IMR-90 (cell line): Measurements from ENCODE around the gene CEP126. TPM values are rescaled to one million over a fixed set of nuclear protein-coding genes. Genes with fewer than 3 reads are reported as not detected.

Experiments used
- ATAC-seq: fragments of 200-7000 bp; cut with Tn5 transposase; 2 replicates; pipeline ENCODE4 v1.9.1; 2020; ENCODE audit warnings: low read depth, mild to moderate bottlenecking, moderate library complexity
- BruUV-seq: library from RNA; stranded (reverse); fragments of 400-500 nt; replicated peaks from 2 replicates; lab custom pipeline; 2021; lab: Mats Ljungman, UMichigan
- CTCF ChIA-PET: fragments of 300-600 bp; formaldehyde crosslinking; extraction: SDS; loops from one replicate; lab custom pipeline; 2021; ENCODE audit warnings: antibody characterized with exemption; lab: Yijun Ruan, JAX
- POLR2A ChIA-PET: fragments of 300-600 bp; sonication (Branson Sonifier 250); formaldehyde crosslinking; loops from one replicate; lab custom pipeline; 2022; ENCODE audit warnings: antibody characterized with exemption; ENCODE audit not compliant: unreplicated experiment; lab: Charles Lee
- DNase-seq: peaks from one replicate; pipeline ENCODE4 v3.0.0; 2013
- H2AFZ ChIP-seq: replicated peaks from 2 replicates; pipeline ENCODE3; 2013; ENCODE audit warnings: low read length, mild to moderate bottlenecking; ENCODE audit not compliant: poor library complexity
- H2AK5ac ChIP-seq: 2 replicates; pipeline ENCODE4 v1.6.1; 2013; ENCODE audit warnings: low read depth, low read length, inconsistent platforms
- H2AK9ac ChIP-seq: replicated peaks from 2 replicates; pipeline ENCODE3; 2013; ENCODE audit warnings: mild to moderate bottlenecking, low read depth, low read length, moderate library complexity; ENCODE audit not compliant: poor library complexity
- H2BK120ac ChIP-seq: 2 replicates; pipeline ENCODE4 v1.6.1; 2013; ENCODE audit warnings: low read depth, low read length, inconsistent platforms
- H2BK15ac ChIP-seq: 3 replicates; pipeline ENCODE4 v1.6.1; 2013; ENCODE audit warnings: low read depth, low read length, inconsistent platforms
- H2BK20ac ChIP-seq: 2 replicates; pipeline ENCODE4 v1.6.1; 2013; ENCODE audit warnings: low read depth, mild to moderate bottlenecking, inconsistent platforms, low read length, moderate library complexity
- H2BK5ac ChIP-seq: 2 replicates; pipeline ENCODE4 v1.6.1; 2013; ENCODE audit warnings: mild to moderate bottlenecking, low read depth, low read length, inconsistent platforms; ENCODE audit not compliant: poor library complexity, severe bottlenecking
- H3K14ac ChIP-seq: replicated peaks from 2 replicates; pipeline ENCODE4 v1.6.1; 2013; ENCODE audit warnings: low read depth, low read length, inconsistent platforms
- H3K18ac ChIP-seq: 2 replicates; pipeline ENCODE4 v1.6.1; 2013; ENCODE audit warnings: low read depth, low read length, control low read depth
- H3K23ac ChIP-seq: 2 replicates; pipeline ENCODE4 v1.6.1; 2013; ENCODE audit warnings: low read depth, low read length, inconsistent platforms
- H3K27ac ChIP-seq: 2 replicates; pipeline ENCODE4 v1.5.1; 2013; ENCODE audit warnings: mild to moderate bottlenecking, control low read depth, low read length; ENCODE audit not compliant: insufficient read depth
- H3K27me3 ChIP-seq: 2 replicates; pipeline ENCODE4 v1.6.1; 2013; ENCODE audit warnings: low read length; ENCODE audit not compliant: control insufficient read depth, insufficient read depth
- H3K36me3 ChIP-seq: 2 replicates; pipeline ENCODE4 v1.6.1; 2013; ENCODE audit warnings: low read length, mixed read lengths; ENCODE audit not compliant: control insufficient read depth, insufficient read depth
- H3K4ac ChIP-seq: 2 replicates; pipeline ENCODE4 v1.6.1; 2013; ENCODE audit warnings: low read depth, low read length, inconsistent platforms
- H3K4me1 ChIP-seq: 2 replicates; pipeline ENCODE4 v1.6.1; 2013; ENCODE audit warnings: low read length, mixed read lengths; ENCODE audit not compliant: control insufficient read depth, insufficient read depth
- H3K4me2 ChIP-seq: 2 replicates; pipeline ENCODE4 v1.6.1; 2013; ENCODE audit warnings: low read depth, mild to moderate bottlenecking, control low read depth, low read length, moderate library complexity
- H3K4me3 ChIP-seq: 2 replicates; pipeline ENCODE4 v1.5.1; 2013; ENCODE audit warnings: low read depth, mild to moderate bottlenecking, control low read depth, low read length, moderate library complexity; ENCODE audit not compliant: insufficient read depth
- H3K56ac ChIP-seq: 2 replicates; pipeline ENCODE4 v1.6.1; 2013; ENCODE audit warnings: low read length, inconsistent platforms; ENCODE audit not compliant: insufficient read depth; ENCODE audit errors: extremely low read depth
- H3K79me1 ChIP-seq, 2 experiments: 2 replicates each; pipeline ENCODE4 v1.6.1; 2013; ENCODE audit warnings: low read length in 2 of 2, inconsistent platforms in 1 of 2, low read depth in 1 of 2
- H3K9ac ChIP-seq: 2 replicates; pipeline ENCODE4 v1.6.1; 2013; ENCODE audit warnings: low read depth, low read length, control low read depth
- H3K9me1 ChIP-seq: 2 replicates; pipeline ENCODE4 v1.6.1; 2013; ENCODE audit warnings: low read length, inconsistent platforms; ENCODE audit not compliant: insufficient read depth
- H3K9me3 ChIP-seq: 2 replicates; pipeline ENCODE4 v1.6.1; 2013; ENCODE audit warnings: low read length; ENCODE audit not compliant: control insufficient read depth, insufficient read depth
- H4K20me1 ChIP-seq: 2 replicates; pipeline ENCODE4 v1.6.1; 2013; ENCODE audit warnings: low read length, inconsistent platforms; ENCODE audit not compliant: insufficient read depth
- H4K5ac ChIP-seq: 2 replicates; pipeline ENCODE4 v1.6.1; 2013; ENCODE audit warnings: mild to moderate bottlenecking, low read depth, low read length, control low read depth
- H4K8ac ChIP-seq, 2 experiments: 2 replicates each; pipeline ENCODE4 v1.6.1; 2013; ENCODE audit warnings: low read depth in 2 of 2, low read length in 2 of 2, control low read depth in 1 of 2, inconsistent platforms in 1 of 2
- H4K91ac ChIP-seq: 2 replicates; pipeline ENCODE4 v1.6.1; 2013; ENCODE audit warnings: low read depth, low read length, inconsistent platforms; ENCODE audit not compliant: insufficient read depth
- BHLHE40 ChIP-seq: fragments of 150-350 bp; IDR thresholded peaks from 2 replicates; pipeline ENCODE4 v1.6.1; 2016; ENCODE audit warnings: mild to moderate bottlenecking, low read depth, low read length
- CEBPB ChIP-seq: IDR thresholded peaks from 2 replicates; pipeline ENCODE4 v1.6.1; 2012; ENCODE audit warnings: low read depth, low read length, improper control_type of control experiment
- CHD1 ChIP-seq: IDR thresholded peaks from 2 replicates; pipeline ENCODE4 v1.6.1; 2012; ENCODE audit warnings: low read depth, low read length, improper control_type of control experiment
- CTCF ChIP-seq: conservative IDR thresholded peaks from 2 replicates; pipeline ENCODE4 v1.5.1; 2012; ENCODE audit warnings: mild to moderate bottlenecking, low read depth, low read length, improper control_type of control experiment
- FOS ChIP-seq: fragments of 150-350 bp; IDR thresholded peaks from 2 replicates; pipeline ENCODE4 v1.6.1; 2016; ENCODE audit warnings: low read depth, low read length
- MAFK ChIP-seq: IDR thresholded peaks from 2 replicates; pipeline ENCODE4 v1.6.1; 2012; ENCODE audit warnings: low read depth, low read length, improper control_type of control experiment
- MAZ ChIP-seq: IDR thresholded peaks from 2 replicates; pipeline ENCODE4 v1.6.1; 2012; ENCODE audit warnings: low read depth, mild to moderate bottlenecking, low read length, improper control_type of control experiment, moderate library complexity, borderline replicate concordance
- MXI1 ChIP-seq: IDR thresholded peaks from 2 replicates; pipeline ENCODE4 v1.6.1; 2012; ENCODE audit warnings: low read depth, mild to moderate bottlenecking, low read length, moderate library complexity, borderline replicate concordance
- NFE2L2 ChIP-seq: fragments of 150-350 bp; IDR thresholded peaks from 2 replicates; pipeline ENCODE4 v1.6.1; 2016; ENCODE audit warnings: low read depth, mild to moderate bottlenecking, low read length
- POLR2A ChIP-seq: IDR thresholded peaks from 2 replicates; pipeline ENCODE4 v1.6.1; 2012; ENCODE audit warnings: mild to moderate bottlenecking, low read depth, low read length
- RAD21 ChIP-seq: IDR thresholded peaks from 2 replicates; pipeline ENCODE4 v1.6.1; 2012; ENCODE audit warnings: low read length, improper control_type of control experiment
- RCOR1 ChIP-seq: IDR thresholded peaks from 2 replicates; pipeline ENCODE4 v1.6.1; 2012; ENCODE audit warnings: mild to moderate bottlenecking, low read length, improper control_type of control experiment; ENCODE audit not compliant: insufficient replicate concordance
- RFX5 ChIP-seq: IDR thresholded peaks from 2 replicates; pipeline ENCODE4 v1.8.0; 2012; ENCODE audit warnings: low read depth, mild to moderate bottlenecking, low read length, moderate library complexity
- SMC3 ChIP-seq: fragments of 150-350 bp; IDR thresholded peaks from 2 replicates; pipeline ENCODE4 v1.6.1; 2016; ENCODE audit warnings: low read depth, mild to moderate bottlenecking, antibody characterized with exemption, low read length, moderate library complexity
- WGBS, 2 experiments: methylation state at CpG; one replicate each; pipeline versions ENCODE4 v1.1.5 to v1.1.7; 2013; ENCODE audit warnings: missing lambda C conversion rate in 2 of 2; ENCODE audit not compliant: insufficient read length in 1 of 2; ENCODE audit errors: extremely low coverage in 2 of 2; 5-methylcytosine and 5-hydroxymethylcytosine counted together
- dilution Hi-C: fragments of 300-500 bp; cut with HindIII; formaldehyde crosslinking; loops from one replicate; pipeline ENCODE4 v1.14.3; 2018; ENCODE audit warnings: low sequenced_read_pairs; ENCODE audit not compliant: unreplicated experiment
- in situ Hi-C: fragments of 300-500 bp; cut with MboI; formaldehyde crosslinking; loops from 3 replicates; pipeline ENCODE4 v1.14.3; 2019; ENCODE audit warnings: low sequenced_read_pairs, inconsistent platforms, mixed read lengths
- intact Hi-C: fragments of 100-400 bp; cut with micrococcal nuclease; formaldehyde crosslinking; loops from 2 replicates; pipeline ENCODE4 v1.10.0; 2022
- polyA plus RNA-seq, 3 experiments: library from polyadenylated mRNA; depleted of rRNA; stranded (reverse); fragments of >200 nt; gene quantifications; 2 replicates each; pipeline ENCODE4 v1.2.3, GENCODE V29; 2012; ENCODE audit warnings: low replicate concordance in 1 of 3
- total RNA-seq: library from RNA; depleted of rRNA; stranded (reverse); fragments of >200 nt; gene quantifications from 2 replicates; pipeline ENCODE4 v1.2.3, GENCODE V29; 2012
- TF ChIP-seq, protein P1 (sequence below): fragments of 150-350 bp; IDR thresholded peaks from 2 replicates; pipeline ENCODE4 v1.6.1; 2017; ENCODE audit warnings: mild to moderate bottlenecking, antibody characterized with exemption, low read length, low read depth
- TF ChIP-seq, protein P2 (sequence below): fragments of 150-350 bp; IDR thresholded peaks from 2 replicates; pipeline ENCODE4 v1.6.1; 2016; ENCODE audit warnings: low read depth, mild to moderate bottlenecking, low read length, moderate library complexity, borderline replicate concordance

CEP126 gene
- total and polyA plus RNA-seq, 2 of the 4 experiments (the other 2 are of a cell fraction), result 0.72 to 1.4 TPM

GRCh38 chr11:101931692-101932091 lies 16.9 kb downstream of the CEP126 start:
- no peak for TF ChIP-seq RAD21
- TF ChIP-seq CTCF, result no peak
- no peak for TF ChIP-seq BHLHE40
- no peak for TF ChIP-seq FOS
- TF ChIP-seq RFX5, result no peak
- no peak for TF ChIP-seq SMC3
- TF ChIP-seq, protein P1, sequence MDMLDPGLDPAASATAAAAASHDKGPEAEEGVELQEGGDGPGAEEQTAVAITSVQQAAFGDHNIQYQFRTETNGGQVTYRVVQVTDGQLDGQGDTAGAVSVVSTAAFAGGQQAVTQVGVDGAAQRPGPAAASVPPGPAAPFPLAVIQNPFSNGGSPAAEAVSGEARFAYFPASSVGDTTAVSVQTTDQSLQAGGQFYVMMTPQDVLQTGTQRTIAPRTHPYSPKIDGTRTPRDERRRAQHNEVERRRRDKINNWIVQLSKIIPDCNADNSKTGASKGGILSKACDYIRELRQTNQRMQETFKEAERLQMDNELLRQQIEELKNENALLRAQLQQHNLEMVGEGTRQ, result no peak
- TF ChIP-seq MAZ, result no peak
- TF ChIP-seq MXI1, result no peak
- no peak for TF ChIP-seq POLR2A
- TF ChIP-seq, protein P2, sequence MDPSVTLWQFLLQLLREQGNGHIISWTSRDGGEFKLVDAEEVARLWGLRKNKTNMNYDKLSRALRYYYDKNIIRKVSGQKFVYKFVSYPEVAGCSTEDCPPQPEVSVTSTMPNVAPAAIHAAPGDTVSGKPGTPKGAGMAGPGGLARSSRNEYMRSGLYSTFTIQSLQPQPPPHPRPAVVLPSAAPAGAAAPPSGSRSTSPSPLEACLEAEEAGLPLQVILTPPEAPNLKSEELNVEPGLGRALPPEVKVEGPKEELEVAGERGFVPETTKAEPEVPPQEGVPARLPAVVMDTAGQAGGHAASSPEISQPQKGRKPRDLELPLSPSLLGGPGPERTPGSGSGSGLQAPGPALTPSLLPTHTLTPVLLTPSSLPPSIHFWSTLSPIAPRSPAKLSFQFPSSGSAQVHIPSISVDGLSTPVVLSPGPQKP, result no peak
- no peak for TF ChIP-seq MAFK
- no peak for TF ChIP-seq RCOR1
- TF ChIP-seq NFE2L2, result no peak
- TF ChIP-seq CHD1, result no peak
- TF ChIP-seq CEBPB, result no peak
- Histone ChIP-seq H2BK15ac (no peak overlapping the region), H3K4me2 (no peak overlapping the region), H3K79me1 (no peaks in the 10 kb centered on the region), H3K27me3 (no peaks in the 10 kb centered on the region), H3K4me1 (no peaks in the 10 kb centered on the region), H3K14ac (no peak overlapping the region), H3K9me3 (no peaks in the 10 kb centered on the region), H2AFZ (no peak overlapping the region), H4K8ac (no peak overlapping the region), H3K18ac (no peak overlapping the region), H3K27ac (no peak overlapping the region), H4K5ac (no peak overlapping the region), H3K36me3 (no peaks in the 10 kb centered on the region), H3K23ac (no peak overlapping the region), H3K4ac (no peak overlapping the region), H2BK20ac (no peak overlapping the region), H2BK5ac (no peak overlapping the region), H2BK120ac (no peak overlapping the region), H3K9ac (no peak overlapping the region), H4K91ac (no peak overlapping the region), H4K20me1 (no peaks in the 10 kb centered on the region), H3K56ac (no peak overlapping the region), H2AK5ac (no peak overlapping the region), H3K9me1 (no peaks in the 10 kb centered on the region), H2AK9ac (no peak overlapping the region), H3K4me3 (no peak overlapping the region)
- CTCF ChIA-PET, result no interaction called here
- in situ Hi-C loops, result no loop called here
- no peak for ATAC-seq
- POLR2A ChIA-PET, result no interaction called here
- dilution Hi-C loops, result no loop called here
- no CpG with 5 or more reads among the region's 6 CpGs for WGBS, 2 experiments
- DNase-seq, result no peak
- no TSS peak for BruUV-seq
- intact Hi-C loops, result no loop called here
